Body of pancreas (tissue), 4 donors: ENCODE data around the gene GCH1.

Experiments
- CTCF ChIP-seq, 7 experiments: fragments of 450-650 bp in 4 of 7; fragments of 200-600 bp in 3 of 7; sonication (generic) in 3 of 7; IDR thresholded peaks; one replicate each; pipeline ENCODE4 v1.5.1; 2016 to 2019; ENCODE audit warnings: antibody characterized with exemption in 7 of 7
- POLR2A ChIP-seq, 3 donors: fragments of 450-650 bp; IDR thresholded peaks; one replicate each; pipeline ENCODE4 v1.6.1; 2016; ENCODE audit warnings: antibody characterized with exemption in 3 of 3, mild to moderate bottlenecking in 2 of 3

GRCh38 chr14:54814076-54814475 lies 88.5 kb downstream of the GCH1 start:
- TF ChIP-seq CTCF (IDR thresholded peaks at IDR 0.05) (no peak), POLR2A (IDR thresholded peaks at IDR 0.05) (no peak)
